ENCODE measurements around the gene PGM2. TPM values are rescaled to one million over a fixed set of nuclear protein-coding genes. Genes with fewer than 3 reads are reported as not detected.
"Not testable (repeated sequence)": the region's sequence is repeated elsewhere in the genome, so short reads cannot be mapped to it uniquely, and the experiment has no call there.

The PGM2 gene
- polyA plus RNA-seq, 3 donors: 32.9 to 36.7 (median 33.2) TPM

- DNase-seq: no peak
These were observed 21.4 kb upstream of the PGM2 start for GRCh38 chr4:37805091-37805490.

- DNase-seq: no peak
These were observed 13.8 kb upstream of the PGM2 start for GRCh38 chr4:37812713-37813112.

GRCh38 chr4:37815591-37815990 lies 10.9 kb upstream of the PGM2 start:
- no peak for DNase-seq

- DNase-seq: no peak
These were observed 10.5 kb upstream of the PGM2 start for GRCh38 chr4:37816006-37816405.

GRCh38 chr4:37816719-37817118 lies 9.8 kb upstream of the PGM2 start:
- no peak for DNase-seq

- DNase-seq: no peak
These were observed 7.7 kb upstream of the PGM2 start for GRCh38 chr4:37818752-37819151.

DNA sequence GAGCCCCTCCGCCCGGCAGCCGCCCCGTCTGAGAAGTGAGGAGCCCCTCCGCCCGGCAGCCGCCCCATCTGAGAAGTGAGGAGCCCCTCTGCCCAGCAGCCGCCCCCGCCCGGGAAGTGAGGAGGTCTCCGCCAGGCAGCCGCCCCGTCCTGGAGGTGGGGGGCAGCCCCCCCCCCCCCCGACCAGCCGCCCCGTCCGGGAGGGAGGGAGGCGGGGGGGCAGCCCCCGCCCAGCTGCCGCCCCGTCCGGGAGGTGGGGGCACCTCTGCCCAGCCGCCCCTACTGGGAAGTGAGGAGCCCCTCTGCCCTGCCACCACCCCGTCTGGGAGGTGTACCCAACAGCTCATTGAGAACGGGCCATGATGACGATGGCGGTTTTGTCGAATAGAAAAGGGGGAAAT lies 6.0 kb upstream of the PGM2 start:
- not testable (repeated sequence) for DNase-seq

DNA sequence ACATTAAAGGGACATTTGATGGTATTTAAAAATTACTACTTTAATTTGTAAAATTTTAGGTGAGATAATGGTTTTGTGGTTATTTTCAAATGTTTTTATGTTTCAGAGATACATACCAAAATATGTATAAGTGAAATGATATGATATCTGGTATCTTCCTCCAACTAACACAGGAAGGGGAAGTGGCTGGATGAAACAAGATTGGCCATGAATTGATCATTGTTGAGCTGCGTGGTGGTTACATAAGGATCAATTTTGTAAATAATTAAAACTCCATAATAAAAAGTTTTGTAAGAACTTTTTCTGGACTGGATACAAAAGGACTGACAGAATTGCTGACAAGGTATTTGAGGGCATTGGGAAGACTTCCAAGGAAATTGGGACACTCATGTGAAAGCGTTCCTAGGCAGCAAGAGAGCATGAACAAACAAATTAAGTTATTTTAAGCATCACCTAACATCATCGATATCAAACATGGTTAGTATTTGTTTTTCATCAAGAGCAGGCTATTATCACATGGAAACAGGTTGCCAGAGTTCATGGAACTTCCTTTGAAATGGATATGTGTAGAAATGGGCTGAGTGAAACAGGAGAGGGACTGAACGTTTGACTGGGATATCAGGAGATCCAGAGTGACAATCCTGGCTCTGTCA lies 4.4 kb upstream of the PGM2 start:
- DNase-seq: no peak

DNA sequence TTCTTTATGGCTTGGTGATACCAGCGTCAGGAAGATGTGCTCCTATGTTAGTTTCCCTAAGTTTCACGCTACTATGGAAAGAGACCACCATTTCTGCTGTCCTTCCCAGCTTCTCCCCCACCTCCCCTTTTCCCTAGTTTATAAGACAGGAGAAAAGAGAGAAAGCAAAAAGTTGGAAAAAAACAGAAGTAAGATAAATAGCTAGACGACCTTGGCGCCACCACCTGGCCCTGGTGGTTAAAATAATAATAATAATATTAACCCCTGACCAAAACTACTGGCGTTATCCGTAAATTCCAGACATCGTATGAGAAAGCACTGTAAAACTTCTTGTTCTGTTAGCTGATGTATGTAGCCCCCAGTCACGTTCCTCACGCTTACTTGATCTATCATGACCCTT lies 985 bp upstream of the PGM2 start:
- not testable (repeated sequence) for DNase-seq

- DNase-seq: no peak
These were observed 555 bp upstream of the PGM2 start for GRCh38 chr4:37825968-37826294.

DNA sequence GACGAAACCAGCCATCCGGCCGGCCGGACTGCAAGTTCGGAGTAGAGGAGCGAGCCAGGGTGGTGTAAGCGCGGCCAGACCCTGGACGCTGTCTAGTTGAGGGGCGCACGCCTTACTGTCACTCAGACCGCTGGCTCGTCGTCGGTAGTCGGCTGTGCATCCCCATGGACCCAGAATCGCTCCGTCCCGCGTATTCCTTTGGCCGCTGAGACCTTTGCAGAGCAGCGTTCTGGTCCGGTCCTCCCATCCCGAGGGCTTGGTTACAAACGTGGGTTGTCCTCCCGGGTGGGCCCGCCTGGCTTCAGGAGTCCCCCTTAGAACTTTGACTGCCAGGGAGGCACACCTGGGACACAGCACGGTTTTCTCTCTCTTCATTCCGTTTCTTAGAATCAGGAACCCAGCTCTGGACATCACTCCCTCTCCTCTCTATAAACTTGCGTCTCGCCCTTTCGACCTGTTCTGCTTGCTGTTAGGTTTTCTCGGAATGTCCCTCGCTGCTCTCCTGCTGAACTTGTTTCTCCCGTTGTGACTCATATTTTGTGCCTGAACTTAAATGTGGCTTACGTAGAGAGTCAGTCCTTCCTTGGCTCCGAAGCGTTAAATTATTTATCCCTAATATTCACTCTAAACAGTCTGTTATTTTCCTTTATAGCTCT lies 672 bp downstream of the PGM2 start:
- DNase-seq: no peak

DNA sequence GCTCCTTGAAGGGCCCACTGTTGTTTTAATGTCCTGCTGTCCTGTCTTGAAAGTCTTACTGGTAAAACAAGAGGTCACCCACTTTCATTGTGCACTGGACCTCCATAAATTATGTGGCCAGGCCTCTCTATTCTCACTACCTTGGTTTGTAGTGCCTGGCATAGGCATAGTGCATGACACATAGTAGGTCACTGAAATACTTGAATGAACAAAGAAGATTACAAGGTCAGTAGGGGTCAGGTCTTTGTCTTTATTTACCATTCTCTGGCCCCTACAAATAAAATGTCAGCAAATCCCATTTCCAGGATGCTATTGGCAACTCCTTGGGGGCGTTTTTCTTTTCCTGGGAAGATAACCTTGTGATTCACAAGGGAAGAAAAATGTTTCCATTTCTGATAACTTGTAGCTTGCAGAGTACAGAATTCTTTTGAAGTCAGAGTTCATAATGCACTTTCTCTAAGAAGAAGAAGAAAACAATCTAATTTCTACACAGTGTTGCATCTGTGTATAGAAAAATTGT lies 1.4 kb downstream of the PGM2 start:
- no peak for DNase-seq

- no peak for DNase-seq
These were observed 2.4 kb downstream of the PGM2 start for GRCh38 chr4:37828843-37829242.

GRCh38 chr4:37830640-37831039 lies 4.2 kb downstream of the PGM2 start:
- no peak for DNase-seq

- no peak for DNase-seq
These were observed 8.5 kb downstream of the PGM2 start for GRCh38 chr4:37835031-37835430.

GRCh38 chr4:37835806-37836205 lies 9.3 kb downstream of the PGM2 start:
- DNase-seq: no peak

- no peak for DNase-seq
These were observed 9.8 kb downstream of the PGM2 start for GRCh38 chr4:37836274-37836673.

DNA sequence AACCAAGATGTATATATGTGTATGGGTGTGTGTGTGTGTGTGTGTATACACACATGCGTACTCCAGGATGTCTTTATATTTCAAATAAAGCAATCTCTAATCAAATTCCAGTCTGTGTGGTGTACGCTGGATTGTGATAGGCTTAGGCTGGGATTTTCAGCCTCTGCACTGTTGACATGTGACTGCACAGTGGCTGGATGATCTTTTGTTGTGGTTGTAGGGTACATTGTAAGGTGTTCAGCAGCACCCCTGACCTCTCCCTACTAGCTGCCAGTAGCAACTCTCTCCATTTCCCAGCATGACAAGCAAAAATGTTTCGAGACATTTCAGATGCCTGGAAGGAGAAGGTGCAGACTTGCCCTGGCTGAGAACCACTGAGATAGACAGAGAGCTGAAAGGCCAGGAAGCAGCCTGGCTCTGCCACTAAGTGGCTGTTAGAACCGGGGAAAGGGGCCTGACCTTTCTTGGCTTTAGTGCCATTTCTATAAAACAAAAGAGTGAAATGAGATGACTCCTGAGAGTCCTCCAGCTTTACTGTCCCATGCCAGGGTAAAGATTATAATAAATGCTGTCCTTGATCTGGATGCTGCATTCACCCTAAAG lies 10.5 kb downstream of the PGM2 start:
- no peak for DNase-seq

- no peak for DNase-seq
These were observed 11.0 kb downstream of the PGM2 start for GRCh38 chr4:37837446-37837845.

GRCh38 chr4:37839426-37839825 lies 12.9 kb downstream of the PGM2 start:
- DNase-seq: no peak

- no peak for DNase-seq
These were observed 17.7 kb downstream of the PGM2 start for GRCh38 chr4:37844204-37844603.

GRCh38 chr4:37845201-37845600 lies 18.7 kb downstream of the PGM2 start:
- no peak for DNase-seq

- DNase-seq: no peak
These were observed 20.9 kb downstream of the PGM2 start for GRCh38 chr4:37847311-37847884.
